ENCODE measurements around the gene PLXNA2.

GRCh38 chr1:208183977-208184911 is 59.9 kb downstream of the PLXNA2 start:
- no peak for TF ChIP-seq EZH2 (IDR thresholded peaks at IDR 0.05; ENCODE audit: insufficient read depth, poor library complexity, severe bottlenecking)
- peak; percentile 80 for TF ChIP-seq EZH2phosphoT487 (IDR thresholded peaks at IDR 0.05; ENCODE audit: insufficient read depth, low read depth)
